ENCODE results near the gene GNAO1.

The GNAO1 gene

GRCh38 chr16:56266641-56267607 lies 75.6 kb downstream of the GNAO1 start:
- no peak for DNase-seq

- DNase-seq = no peak
Measured at GRCh38 chr16:56267888-56268287, 76.6 kb downstream of the GNAO1 start.

GRCh38 chr16:56268799-56269198 lies 77.5 kb downstream of the GNAO1 start:
- no peak for DNase-seq

- no peak for DNase-seq
Measured at GRCh38 chr16:56269281-56269680, 78.0 kb downstream of the GNAO1 start.

- no peak for DNase-seq
Measured at GRCh38 chr16:56269811-56270684, 78.8 kb downstream of the GNAO1 start.

GRCh38 chr16:56270828-56271227 lies 79.5 kb downstream of the GNAO1 start:
- no peak for DNase-seq

GRCh38 chr16:56272583-56272894 lies 81.2 kb downstream of the GNAO1 start:
- DNase-seq = no peak

- no peak for DNase-seq
Measured at GRCh38 chr16:56273615-56274014, 82.3 kb downstream of the GNAO1 start.

GRCh38 chr16:56274369-56274768 lies 83.1 kb downstream of the GNAO1 start:
- DNase-seq = no peak

- DNase-seq = no peak
Measured at GRCh38 chr16:56275076-56275475, 83.8 kb downstream of the GNAO1 start.

GRCh38 chr16:56275801-56276200 lies 84.5 kb downstream of the GNAO1 start:
- no peak for DNase-seq

- DNase-seq = no peak
Measured at GRCh38 chr16:56277075-56277474, 85.8 kb downstream of the GNAO1 start.

GRCh38 chr16:56278196-56278855 lies 87.0 kb downstream of the GNAO1 start:
- DNase-seq = no peak

- no peak for DNase-seq
Measured at GRCh38 chr16:56279132-56279531, 87.8 kb downstream of the GNAO1 start.

GRCh38 chr16:56279914-56280313 lies 88.6 kb downstream of the GNAO1 start:
- no peak for DNase-seq

- DNase-seq = no peak
Measured at GRCh38 chr16:56281249-56281805, 90.0 kb downstream of the GNAO1 start.

GRCh38 chr16:56282451-56282850 lies 91.2 kb downstream of the GNAO1 start:
- DNase-seq = no peak

GRCh38 chr16:56284521-56284920 lies 93.2 kb downstream of the GNAO1 start:
- DNase-seq = no peak

- no peak for DNase-seq
Measured at GRCh38 chr16:56286809-56287208, 95.5 kb downstream of the GNAO1 start.

- DNase-seq = no peak
Measured at GRCh38 chr16:56288019-56288418, 96.7 kb downstream of the GNAO1 start.

- no peak for DNase-seq
Measured at GRCh38 chr16:56289416-56289815, 98.1 kb downstream of the GNAO1 start.

- no peak for DNase-seq
Measured at GRCh38 chr16:56289862-56290261, 98.6 kb downstream of the GNAO1 start.

- no peak for DNase-seq
Measured at GRCh38 chr16:56294014-56294413, 102.7 kb downstream of the GNAO1 start.
